HL-60 (cell line): ENCODE data around the gene PNMA8C.

Source experiments
- DNase-seq, 2 experiments: peaks; one replicate each; pipeline ENCODE4 v3.0.0-alpha.2; 2010 to 2020; ENCODE audit warnings: low read depth in 1 of 2, low spot score in 1 of 2
- H3K27ac ChIP-seq: fragments of 250-450 bp; sonication (Bioruptor Pico); replicated peaks from 2 replicates; pipeline ENCODE4 v1.5.1; 2020; ENCODE audit warnings: mild to moderate bottlenecking, moderate library complexity
- H3K27me3 ChIP-seq: fragments of 250-450 bp; sonication (Bioruptor Pico); 2 replicates; pipeline ENCODE4 v1.5.1; 2021; ENCODE audit warnings: mild to moderate bottlenecking, moderate library complexity; ENCODE audit not compliant: insufficient read depth, poor library complexity, severe bottlenecking
- H3K4me3 ChIP-seq: replicated peaks from 2 replicates; pipeline ENCODE4 v1.5.1; 2011; ENCODE audit warnings: mild to moderate bottlenecking, control low read depth, low read length; ENCODE audit not compliant: insufficient read depth
- CTCF ChIP-seq: IDR thresholded peaks from one replicate; pipeline ENCODE4 v1.5.1; 2011; ENCODE audit warnings: low read length, control low read depth, inconsistent platforms; ENCODE audit not compliant: insufficient read depth
- GABPA ChIP-seq: IDR thresholded peaks from 2 replicates; pipeline ENCODE4 v1.6.1; 2012; ENCODE audit warnings: low read depth
- POLR2AphosphoS5 ChIP-seq: IDR thresholded peaks from 2 replicates; pipeline ENCODE4 v1.6.1; 2012; ENCODE audit warnings: low read depth
- REST ChIP-seq: IDR thresholded peaks from 2 replicates; pipeline ENCODE4 v1.6.1; 2012; ENCODE audit warnings: low read depth; ENCODE audit not compliant: insufficient replicate concordance
- SPI1 ChIP-seq: IDR thresholded peaks from 2 replicates; pipeline ENCODE4 v1.6.1; 2012; ENCODE audit warnings: low read depth, mild to moderate bottlenecking, borderline replicate concordance

Gene PNMA8C

DNA sequence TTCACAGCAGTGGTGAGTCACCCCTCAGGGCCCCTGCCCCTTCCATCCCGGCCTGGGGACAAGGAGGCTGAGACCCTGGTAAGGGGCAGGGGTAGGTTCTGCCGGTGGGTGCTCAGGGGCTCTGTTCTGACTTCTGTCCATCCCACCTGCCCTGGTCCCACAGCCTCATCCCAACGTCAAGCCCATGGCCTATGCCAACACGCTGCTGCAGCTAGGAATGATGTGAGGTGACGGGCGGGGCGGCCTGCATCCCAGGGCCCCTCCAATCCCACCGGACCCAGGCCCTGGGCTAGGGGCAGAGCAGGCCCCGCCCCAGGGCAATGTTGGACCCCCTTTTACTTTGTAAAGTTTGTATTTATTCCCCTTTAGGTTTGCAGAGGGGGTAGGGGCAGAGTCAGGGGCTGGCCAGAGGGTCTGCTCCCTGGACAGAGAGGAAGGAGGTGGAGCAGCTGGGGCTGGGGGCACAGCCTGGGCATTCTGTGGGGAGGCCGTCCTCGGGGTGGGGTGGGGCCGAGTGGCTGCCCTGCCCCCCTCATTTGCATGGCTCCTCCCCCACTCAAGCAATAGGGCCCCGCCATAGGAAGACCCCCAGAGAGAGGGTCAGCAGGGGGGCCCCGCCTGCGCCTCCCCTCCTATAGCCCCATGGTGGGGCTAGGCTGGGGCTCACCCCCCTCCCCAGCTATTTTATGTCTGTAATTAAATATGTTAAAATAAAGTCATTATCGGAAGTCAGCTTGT lies 38.4 kb downstream of the PNMA8C start:
- H3K4me3 ChIP-seq: no peak overlapping the region
- no peak overlapping the region for H3K27ac ChIP-seq
- no peak for TF ChIP-seq SPI1
- TF ChIP-seq GABPA: no peak
- TF ChIP-seq CTCF: no peak
- no peaks in the 10 kb centered on the region for H3K27me3 ChIP-seq
- DNase-seq: no peak

DNA sequence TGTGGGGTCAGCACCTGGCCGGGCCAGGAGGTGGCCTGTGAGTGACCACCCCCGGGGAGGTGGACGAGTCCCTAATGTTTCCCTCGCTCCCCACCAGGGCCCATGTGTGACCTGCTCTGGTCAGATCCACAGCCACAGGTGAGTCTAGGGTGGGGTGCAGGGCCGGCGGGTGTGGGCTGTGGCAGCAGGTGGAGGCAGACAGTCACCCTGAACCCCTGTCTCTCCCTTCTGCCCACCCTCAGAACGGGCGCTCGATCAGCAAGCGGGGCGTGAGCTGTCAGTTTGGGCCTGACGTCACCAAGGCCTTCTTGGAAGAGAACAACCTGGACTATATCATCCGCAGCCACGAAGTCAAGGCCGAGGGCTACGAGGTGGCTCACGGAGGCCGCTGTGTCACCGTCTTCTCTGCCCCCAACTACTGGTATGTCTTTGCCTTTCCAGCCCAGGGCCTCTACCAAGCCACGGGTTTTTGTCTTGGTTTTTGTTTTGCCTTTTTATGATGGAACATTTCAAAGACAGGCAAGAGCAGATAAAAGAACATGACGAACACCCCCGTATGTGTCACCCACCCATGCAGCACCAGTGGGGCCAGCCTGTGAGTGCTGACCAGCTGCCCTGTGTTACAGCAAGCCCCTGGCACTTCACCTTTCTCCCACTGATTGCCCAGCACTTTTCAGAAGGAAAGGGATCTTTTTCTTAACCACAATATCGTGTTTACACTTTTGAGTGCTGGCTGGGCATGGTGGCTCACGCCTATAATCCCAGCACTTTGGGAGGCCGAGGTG lies 40.2 kb downstream of the PNMA8C start:
- Histone ChIP-seq H3K27ac (no peak overlapping the region), H3K4me3 (no peak overlapping the region), H3K27me3 (no peaks in the 10 kb centered on the region)
- DNase-seq: no peak
- TF ChIP-seq CTCF (no peak), GABPA (no peak), SPI1 (no peak), REST (no peak), POLR2AphosphoS5 (no peak)

GRCh38 chr19:46387713-46388130 lies 41.0 kb downstream of the PNMA8C start:
- no peaks in the 10 kb centered on the region for H3K27me3 ChIP-seq
- TF ChIP-seq CTCF (no peak), SPI1 (no peak), POLR2AphosphoS5 (no peak)
- no peak for DNase-seq
- no peak overlapping the region for H3K4me3 ChIP-seq
- no peak overlapping the region for H3K27ac ChIP-seq

- DNase-seq: no peak
- H3K27me3 ChIP-seq: no peaks in the 10 kb centered on the region
- TF ChIP-seq POLR2AphosphoS5 (no peak), CTCF (no peak), GABPA (no peak), SPI1 (no peak), REST (no peak)
- no peak overlapping the region for H3K4me3 ChIP-seq
- no peak overlapping the region for H3K27ac ChIP-seq
These were observed 41.6 kb downstream of the PNMA8C start for GRCh38 chr19:46386996-46387712.
